Measurements from ENCODE around the gene LZTS2.
A peak's percentile ranks its signal among the peaks of the same experiment; 100 is the strongest.
"Not testable (repeated sequence)": the region's sequence is repeated elsewhere in the genome, so short reads cannot be mapped to it uniquely, and the experiment has no call there.

LZTS2 gene

DNA sequence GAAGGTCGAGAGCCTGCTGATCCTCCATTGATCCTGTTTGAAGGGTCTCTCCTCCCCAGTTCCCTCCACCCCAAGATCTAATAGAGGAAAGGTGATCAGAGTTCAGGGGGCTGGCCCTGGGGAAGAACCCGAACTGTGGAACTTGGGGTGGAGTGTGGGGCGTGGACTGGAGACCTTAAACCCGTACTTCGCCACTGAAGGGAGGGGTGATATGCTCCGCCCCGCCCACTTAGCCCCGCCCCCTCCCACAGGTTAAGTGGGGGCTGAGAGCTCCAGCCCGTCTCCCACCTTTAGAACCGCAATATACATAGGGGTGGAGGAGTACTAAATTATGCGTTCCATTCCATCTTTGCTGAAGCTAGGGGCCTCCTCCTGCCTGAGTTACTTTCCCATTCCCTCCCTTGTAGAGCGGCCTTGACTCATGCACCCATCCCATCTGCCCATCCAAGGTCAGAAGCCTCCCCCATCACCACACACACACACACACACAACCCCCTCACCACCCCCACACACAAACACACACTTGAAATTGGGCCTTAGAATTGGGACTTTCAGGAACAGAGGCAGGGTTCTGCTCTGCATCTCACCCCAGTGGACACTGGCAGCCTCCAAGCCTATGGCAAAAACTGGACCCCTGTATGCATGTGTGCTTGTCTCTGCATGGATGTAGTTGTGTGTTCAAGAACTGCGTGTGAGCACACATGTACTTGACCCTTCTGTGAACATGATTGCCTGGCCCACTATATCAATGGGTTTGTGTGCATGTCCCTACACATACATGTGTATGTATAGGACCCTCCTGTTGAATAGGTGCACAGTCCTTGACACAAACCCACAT is 29.3 kb upstream of the LZTS2 start:
- WGBS (ENCODE audit: extremely low coverage, insufficient coverage, low lambda C conversion rate): no CpG with 5 or more reads among the region's 13 CpGs
- H4K8ac ChIP-seq (ENCODE audit: low read depth, low read length): no peak overlapping the region
- peak overlapping the region; percentile 74 for H3K4me2 ChIP-seq (ENCODE audit: low read length)
- no peak overlapping the region for H2BK5ac ChIP-seq (ENCODE audit: low read length)
- peaks cover 9% of the 10 kb centered on the region for H3K4me1 ChIP-seq (ENCODE audit: control insufficient read depth, low read depth, low read length)
- peak overlapping the region; percentile 58 for H3K4me3 ChIP-seq (ENCODE audit: low read length)
- DNase-seq: peak; percentile 61
- H3K56ac ChIP-seq (ENCODE audit: low read length): peak overlapping the region; percentile 84
- no peaks in the 10 kb centered on the region for H3K79me2 ChIP-seq (ENCODE audit: control insufficient read depth, insufficient read depth, low read length)
- no peak overlapping the region for H3K18ac ChIP-seq (ENCODE audit: low read length)
- H2BK120ac ChIP-seq (ENCODE audit: low read depth, low read length): no peak overlapping the region
- H4K5ac ChIP-seq (ENCODE audit: low read length): no peak overlapping the region
- peak overlapping the region; percentile 82 for H3K9ac ChIP-seq (ENCODE audit: low read length)
- H3K4ac ChIP-seq (ENCODE audit: low read depth, low read length): no peak overlapping the region
- no peak overlapping the region for H3K27ac ChIP-seq (ENCODE audit: low read depth, low read length)
- no peaks in the 10 kb centered on the region for H3K36me3 ChIP-seq (ENCODE audit: control insufficient read depth, insufficient read depth, low read length)
- no peak overlapping the region for H3K23ac ChIP-seq (ENCODE audit: low read length)
- H2AK5ac ChIP-seq (ENCODE audit: low read length): no peak overlapping the region
- H2BK15ac ChIP-seq (replicated peaks; ENCODE audit: low read depth): no peak overlapping the region
- H3K79me1 ChIP-seq (ENCODE audit: low read length): no peaks in the 10 kb centered on the region
- H3K27me3 ChIP-seq (ENCODE audit: insufficient read depth, low read length, poor library complexity): no peaks in the 10 kb centered on the region

DNA sequence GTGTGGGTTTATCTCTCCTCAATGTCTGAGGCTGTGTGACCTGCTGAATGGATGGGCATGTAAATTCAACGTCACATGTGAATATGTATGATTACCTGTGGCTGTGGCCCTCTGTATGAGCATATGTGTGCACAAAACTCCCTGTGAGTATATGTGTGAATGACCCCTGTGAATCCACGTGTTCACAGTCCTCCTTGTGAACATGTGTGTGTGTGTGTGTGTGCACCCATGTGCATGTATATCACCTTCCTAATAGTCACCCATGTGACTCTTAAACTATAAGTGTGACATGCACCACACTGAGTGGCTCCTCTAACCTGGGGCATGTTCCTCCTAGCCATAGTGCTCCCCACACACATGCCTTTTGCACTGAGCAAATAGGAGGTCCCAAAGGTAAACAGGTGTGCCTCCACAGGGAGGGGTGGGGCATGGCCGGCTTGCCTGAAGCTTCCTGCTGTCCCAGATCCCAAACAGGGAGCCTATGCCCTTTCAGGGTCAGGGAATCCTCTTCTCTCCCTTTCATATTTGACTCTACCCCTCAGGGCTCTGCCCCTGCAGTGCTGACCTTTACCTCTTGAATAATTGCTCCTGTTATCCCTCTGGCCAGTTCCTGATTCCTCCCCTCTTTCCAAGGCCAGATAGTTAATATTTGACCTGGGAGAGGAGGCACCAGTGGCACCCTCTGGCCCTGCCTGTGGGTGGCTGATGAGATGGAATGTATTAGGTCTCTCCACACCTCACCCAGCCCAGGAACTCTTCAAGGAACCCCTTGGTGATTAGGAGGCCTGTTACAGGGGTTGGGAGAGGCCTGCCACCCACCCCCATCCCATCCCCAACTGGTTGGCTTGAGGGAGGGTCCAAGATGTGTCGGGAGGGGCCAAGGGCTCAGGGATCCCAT is 28.4 kb upstream of the LZTS2 start:
- H2BK5ac ChIP-seq (ENCODE audit: low read length): no peak overlapping the region
- no peak overlapping the region for H3K18ac ChIP-seq (ENCODE audit: low read length)
- no peak overlapping the region for H3K4ac ChIP-seq (ENCODE audit: low read depth, low read length)
- peak overlapping the region; percentile 2 for H3K56ac ChIP-seq (ENCODE audit: low read length)
- no peak overlapping the region for H2BK15ac ChIP-seq (replicated peaks; ENCODE audit: low read depth)
- no peak overlapping the region for H3K9ac ChIP-seq (ENCODE audit: low read length)
- no peaks in the 10 kb centered on the region for H3K79me2 ChIP-seq (ENCODE audit: control insufficient read depth, insufficient read depth, low read length)
- H3K79me1 ChIP-seq (ENCODE audit: low read length): no peaks in the 10 kb centered on the region
- H3K4me2 ChIP-seq (ENCODE audit: low read length): no peak overlapping the region
- H4K5ac ChIP-seq (ENCODE audit: low read length): no peak overlapping the region
- no peak overlapping the region for H3K27ac ChIP-seq (ENCODE audit: low read depth, low read length)
- peaks cover 9% of the 10 kb centered on the region for H3K4me1 ChIP-seq (ENCODE audit: control insufficient read depth, low read depth, low read length)
- H3K36me3 ChIP-seq (ENCODE audit: control insufficient read depth, insufficient read depth, low read length): no peaks in the 10 kb centered on the region
- H3K27me3 ChIP-seq (ENCODE audit: insufficient read depth, low read length, poor library complexity): no peaks in the 10 kb centered on the region
- no peak for DNase-seq
- no peak overlapping the region for H4K8ac ChIP-seq (ENCODE audit: low read depth, low read length)
- no peak overlapping the region for H3K23ac ChIP-seq (ENCODE audit: low read length)
- no peak overlapping the region for H2AK5ac ChIP-seq (ENCODE audit: low read length)
- no CpG with 5 or more reads among the region's 4 CpGs for WGBS (ENCODE audit: extremely low coverage, insufficient coverage, low lambda C conversion rate)
- no peak overlapping the region for H3K4me3 ChIP-seq (ENCODE audit: low read length)
- no peak overlapping the region for H2BK120ac ChIP-seq (ENCODE audit: low read depth, low read length)

DNA sequence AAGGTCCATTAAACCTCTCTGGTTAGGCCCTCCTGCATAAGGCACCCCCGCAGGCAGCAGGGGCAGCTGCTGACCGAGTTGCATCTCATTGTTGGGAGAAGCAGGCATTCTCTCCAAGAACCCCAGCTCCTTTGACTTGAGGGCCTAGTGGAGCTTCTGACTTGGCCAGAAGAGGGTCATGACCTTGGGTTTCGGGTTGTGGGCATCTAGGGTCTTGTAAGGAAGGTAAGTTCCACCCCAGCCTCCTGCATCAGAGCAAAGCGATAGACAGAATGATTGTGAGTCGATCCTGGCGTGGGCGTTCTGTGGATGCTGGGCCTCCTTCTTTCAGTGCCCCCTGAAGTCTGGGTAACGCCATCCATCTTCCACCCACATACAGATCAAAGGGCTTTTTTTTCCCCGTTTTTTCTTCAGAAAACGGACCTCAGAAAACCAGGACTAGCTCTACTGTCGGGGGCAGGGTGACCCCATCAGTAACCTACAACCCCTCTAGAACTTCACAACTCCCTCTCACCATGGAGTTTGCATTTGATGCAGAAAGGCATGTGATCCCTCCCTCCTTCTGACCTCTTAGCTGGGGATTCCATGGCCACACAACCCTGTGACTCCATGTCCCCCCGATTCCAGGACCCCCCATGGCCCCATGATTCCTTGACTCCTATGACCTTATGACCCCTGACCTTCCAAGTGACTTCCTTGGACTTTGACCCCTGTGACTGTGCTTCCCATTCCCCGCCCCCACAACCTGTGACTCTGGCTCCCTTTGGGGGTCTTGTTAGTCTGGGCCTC is 27.3 kb upstream of the LZTS2 start:
- Histone ChIP-seq H2BK5ac (ENCODE audit: low read length) (no peak overlapping the region), H3K4ac (ENCODE audit: low read depth, low read length) (no peak overlapping the region), H3K56ac (ENCODE audit: low read length) (no peak overlapping the region), H3K79me2 (ENCODE audit: control insufficient read depth, insufficient read depth, low read length) (no peaks in the 10 kb centered on the region), H3K4me2 (ENCODE audit: low read length) (no peak overlapping the region), H2BK15ac (replicated peaks; ENCODE audit: low read depth) (no peak overlapping the region), H3K27ac (ENCODE audit: low read depth, low read length) (no peak overlapping the region), H3K27me3 (ENCODE audit: insufficient read depth, low read length, poor library complexity) (no peaks in the 10 kb centered on the region), H3K9ac (ENCODE audit: low read length) (no peak overlapping the region), H2BK120ac (ENCODE audit: low read depth, low read length) (no peak overlapping the region), H3K4me3 (ENCODE audit: low read length) (no peak overlapping the region), H2AK5ac (ENCODE audit: low read length) (no peak overlapping the region), H4K5ac (ENCODE audit: low read length) (no peak overlapping the region), H3K23ac (ENCODE audit: low read length) (no peak overlapping the region), H3K79me1 (ENCODE audit: low read length) (no peaks in the 10 kb centered on the region), H3K18ac (ENCODE audit: low read length) (no peak overlapping the region), H3K36me3 (ENCODE audit: control insufficient read depth, insufficient read depth, low read length) (no peaks in the 10 kb centered on the region), H3K4me1 (ENCODE audit: control insufficient read depth, low read depth, low read length) (peaks cover 9% of the 10 kb centered on the region), H4K8ac (ENCODE audit: low read depth, low read length) (no peak overlapping the region)
- no CpG with 5 or more reads among the region's 13 CpGs for WGBS (ENCODE audit: extremely low coverage, insufficient coverage, low lambda C conversion rate)
- no peak for DNase-seq

DNA sequence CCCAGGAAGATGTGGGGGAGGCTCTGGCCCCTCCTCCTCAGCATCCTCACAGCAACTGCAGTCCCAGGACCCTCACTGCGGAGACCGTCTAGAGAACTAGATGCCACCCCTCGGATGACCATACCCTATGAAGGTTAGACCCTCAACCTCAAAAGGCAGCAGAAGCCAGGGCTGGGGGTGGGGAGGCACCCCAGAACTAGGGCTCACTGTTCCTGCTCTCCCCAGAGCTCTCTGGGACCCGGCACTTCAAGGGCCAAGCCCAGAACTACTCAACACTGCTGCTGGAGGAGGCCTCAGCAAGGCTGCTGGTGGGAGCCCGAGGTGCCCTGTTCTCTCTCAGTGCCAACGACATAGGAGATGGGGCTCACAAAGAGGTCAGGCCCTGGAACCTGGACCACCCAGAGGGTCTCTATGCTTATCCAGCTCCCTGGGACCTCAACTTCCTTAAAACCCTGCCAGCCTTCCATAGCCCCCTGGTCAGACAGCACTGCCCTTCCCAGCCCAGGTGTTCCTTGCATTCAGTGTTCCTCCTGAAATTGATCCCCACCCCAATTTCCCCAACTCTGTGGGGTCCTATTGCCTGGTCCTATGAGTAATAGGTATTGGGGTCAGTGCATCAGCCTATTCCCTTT is 26.6 kb upstream of the LZTS2 start:
- DNase-seq: no peak
- no peaks in the 10 kb centered on the region for H3K27me3 ChIP-seq (ENCODE audit: insufficient read depth, low read length, poor library complexity)
- no peak overlapping the region for H2BK120ac ChIP-seq (ENCODE audit: low read depth, low read length)
- H3K4me1 ChIP-seq (ENCODE audit: control insufficient read depth, low read depth, low read length): peaks cover 9% of the 10 kb centered on the region
- H3K56ac ChIP-seq (ENCODE audit: low read length): no peak overlapping the region
- H3K79me2 ChIP-seq (ENCODE audit: control insufficient read depth, insufficient read depth, low read length): no peaks in the 10 kb centered on the region
- H2BK15ac ChIP-seq (replicated peaks; ENCODE audit: low read depth): no peak overlapping the region
- WGBS (ENCODE audit: extremely low coverage, insufficient coverage, low lambda C conversion rate): no CpG with 5 or more reads among the region's 6 CpGs
- no peak overlapping the region for H3K4me3 ChIP-seq (ENCODE audit: low read length)
- H2AK5ac ChIP-seq (ENCODE audit: low read length): no peak overlapping the region
- H3K27ac ChIP-seq (ENCODE audit: low read depth, low read length): no peak overlapping the region
- no peak overlapping the region for H4K8ac ChIP-seq (ENCODE audit: low read depth, low read length)
- H3K79me1 ChIP-seq (ENCODE audit: low read length): no peaks in the 10 kb centered on the region
- H4K5ac ChIP-seq (ENCODE audit: low read length): no peak overlapping the region
- no peak overlapping the region for H3K23ac ChIP-seq (ENCODE audit: low read length)
- H3K18ac ChIP-seq (ENCODE audit: low read length): no peak overlapping the region
- H3K9ac ChIP-seq (ENCODE audit: low read length): no peak overlapping the region
- H2BK5ac ChIP-seq (ENCODE audit: low read length): no peak overlapping the region
- no peak overlapping the region for H3K4ac ChIP-seq (ENCODE audit: low read depth, low read length)
- H3K4me2 ChIP-seq (ENCODE audit: low read length): no peak overlapping the region
- no peaks in the 10 kb centered on the region for H3K36me3 ChIP-seq (ENCODE audit: control insufficient read depth, insufficient read depth, low read length)

DNA sequence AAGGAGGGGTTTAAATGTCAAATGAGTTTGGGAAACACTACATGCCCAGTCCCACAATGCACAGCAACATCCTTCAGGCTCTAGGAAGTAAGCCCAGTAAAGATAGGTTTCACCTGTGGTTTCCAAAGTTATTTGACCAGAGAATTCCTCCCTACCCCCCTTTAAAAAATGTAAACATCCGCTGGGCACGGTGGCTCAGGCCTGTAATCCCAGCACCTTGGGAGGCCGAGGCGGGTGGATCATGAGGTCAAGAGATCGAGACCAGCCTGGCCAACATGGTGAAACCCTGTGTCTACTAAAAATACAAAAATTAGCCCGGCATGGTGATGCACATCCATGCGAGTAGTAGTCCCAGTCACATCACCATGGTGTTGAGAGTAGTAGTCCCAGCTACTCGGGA is 24.2 kb upstream of the LZTS2 start:
- not testable (repeated sequence) for H3K79me1 ChIP-seq (ENCODE audit: low read length); H3K27ac ChIP-seq (ENCODE audit: low read depth, low read length); H2BK5ac ChIP-seq (ENCODE audit: low read length); H4K8ac ChIP-seq (ENCODE audit: low read depth, low read length); H3K4me3 ChIP-seq (ENCODE audit: low read length); H3K27me3 ChIP-seq (ENCODE audit: insufficient read depth, low read length, poor library complexity); H2AK5ac ChIP-seq (ENCODE audit: low read length); H3K4me2 ChIP-seq (ENCODE audit: low read length); H3K4me1 ChIP-seq (ENCODE audit: control insufficient read depth, low read depth, low read length); H3K36me3 ChIP-seq (ENCODE audit: control insufficient read depth, insufficient read depth, low read length); H3K79me2 ChIP-seq (ENCODE audit: control insufficient read depth, insufficient read depth, low read length); DNase-seq; H2BK15ac ChIP-seq (replicated peaks; ENCODE audit: low read depth); H3K18ac ChIP-seq (ENCODE audit: low read length); H2BK120ac ChIP-seq (ENCODE audit: low read depth, low read length); H4K5ac ChIP-seq (ENCODE audit: low read length); H3K56ac ChIP-seq (ENCODE audit: low read length); H3K9ac ChIP-seq (ENCODE audit: low read length); H3K23ac ChIP-seq (ENCODE audit: low read length); H3K4ac ChIP-seq (ENCODE audit: low read depth, low read length)
- WGBS (ENCODE audit: extremely low coverage, insufficient coverage, low lambda C conversion rate): no CpG with 5 or more reads among the region's 8 CpGs
